Fibroblast of upper back skin (primary cell): ENCODE results near the gene SGCB.

Source experiments
- DNase-seq: peaks from one replicate; pipeline ENCODE4 v3.0.0-alpha.2; 2013

SGCB gene

GRCh38 chr4:52019936-52020657 lies 18.0 kb downstream of the SGCB start, which contains the start of gene LRRC66:
LRRC66 (minus strand) TSS chr4:52020363; CDS start chr4:52017613, 2,750 bp downstream.
- DNase-seq: no peak

- no peak for DNase-seq
Observed at GRCh38 chr4:52017814-52018213, 20.3 kb downstream of the SGCB start.

- no peak for DNase-seq
Observed at GRCh38 chr4:52016981-52017380, 21.1 kb downstream of the SGCB start.

GRCh38 chr4:52015366-52015765 lies 22.7 kb downstream of the SGCB start:
- peak; percentile 28 for DNase-seq

GRCh38 chr4:52014903-52015302 lies 23.2 kb downstream of the SGCB start:
- DNase-seq: no peak

GRCh38 chr4:52012651-52013050 lies 25.4 kb downstream of the SGCB start:
- no peak for DNase-seq

- DNase-seq: no peak
Observed at GRCh38 chr4:52010986-52011385, 27.1 kb downstream of the SGCB start.

GRCh38 chr4:52006887-52007286 lies 31.2 kb downstream of the SGCB start:
- DNase-seq: no peak

GRCh38 chr4:52005604-52006273 lies 32.4 kb downstream of the SGCB start:
- no peak for DNase-seq

- no peak for DNase-seq
Observed at GRCh38 chr4:52004414-52004813, 33.7 kb downstream of the SGCB start.

- DNase-seq: peak; percentile 9
Observed at GRCh38 chr4:52001616-52002015, 36.5 kb downstream of the SGCB start.

- no peak for DNase-seq
Observed at GRCh38 chr4:51999250-51999649, 38.8 kb downstream of the SGCB start.

- DNase-seq: no peak
Observed at GRCh38 chr4:51998837-51999236, 39.3 kb downstream of the SGCB start.

GRCh38 chr4:51997647-51998046 lies 40.5 kb downstream of the SGCB start:
- DNase-seq: no peak

- no peak for DNase-seq
Observed at GRCh38 chr4:51995647-51996220, 42.4 kb downstream of the SGCB start.
